ENCODE results near the gene MPP3. TPM values are rescaled to one million over a fixed set of nuclear protein-coding genes. Genes with fewer than 3 reads are reported as not detected.

Gene MPP3
- polyA plus RNA-seq, 1 donor (not counting 4 experiments of a cell fraction or from before 2014, with no cell fraction given) = 7.4 TPM

DNA sequence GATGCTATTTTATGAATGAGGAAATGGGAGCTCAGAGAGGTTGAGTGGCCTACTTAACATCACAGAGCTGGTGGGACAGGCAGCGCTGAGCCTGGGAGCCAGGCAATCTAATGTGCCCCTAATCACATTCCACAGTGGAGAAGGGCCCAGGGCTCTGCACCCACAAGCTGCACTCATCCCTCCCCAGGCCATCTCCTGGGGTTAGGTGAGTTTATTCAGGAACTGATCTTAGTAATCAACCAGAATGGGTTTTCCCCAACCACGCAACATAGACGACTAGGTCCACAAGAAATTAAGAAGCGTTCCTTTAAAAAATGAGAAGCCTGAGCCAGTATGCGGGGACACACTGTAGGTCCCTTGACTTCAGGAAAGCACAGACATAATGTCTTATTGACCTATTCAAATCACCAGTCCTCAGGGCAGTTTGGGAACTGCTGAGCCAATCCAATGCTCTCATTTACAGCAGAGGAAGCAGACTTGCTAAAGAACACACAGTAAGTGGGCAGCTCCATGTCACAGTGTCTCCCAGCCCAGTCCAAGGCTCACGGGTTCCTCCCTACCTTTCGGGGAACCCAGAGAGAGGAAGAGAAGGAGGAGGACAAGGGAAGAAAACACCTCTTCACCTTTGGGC is 2.3 kb downstream of the MPP3 start:
- DNase-seq (ENCODE audit: low read depth, low spot score) (no peak), FAIRE-seq (no peak)
- H3K9ac ChIP-seq (ENCODE audit: control insufficient read depth, extremely low read depth, insufficient read depth, low read length) = no peak overlapping the region
- no peaks in the 10 kb centered on the region for H4K20me1 ChIP-seq (ENCODE audit: control insufficient read depth, extremely low read depth, insufficient read depth, low read length)
- no peak for TF ChIP-seq EZH2 (IDR thresholded peaks at IDR 0.05; ENCODE audit: low read length)
- TF ChIP-seq, protein P1, sequence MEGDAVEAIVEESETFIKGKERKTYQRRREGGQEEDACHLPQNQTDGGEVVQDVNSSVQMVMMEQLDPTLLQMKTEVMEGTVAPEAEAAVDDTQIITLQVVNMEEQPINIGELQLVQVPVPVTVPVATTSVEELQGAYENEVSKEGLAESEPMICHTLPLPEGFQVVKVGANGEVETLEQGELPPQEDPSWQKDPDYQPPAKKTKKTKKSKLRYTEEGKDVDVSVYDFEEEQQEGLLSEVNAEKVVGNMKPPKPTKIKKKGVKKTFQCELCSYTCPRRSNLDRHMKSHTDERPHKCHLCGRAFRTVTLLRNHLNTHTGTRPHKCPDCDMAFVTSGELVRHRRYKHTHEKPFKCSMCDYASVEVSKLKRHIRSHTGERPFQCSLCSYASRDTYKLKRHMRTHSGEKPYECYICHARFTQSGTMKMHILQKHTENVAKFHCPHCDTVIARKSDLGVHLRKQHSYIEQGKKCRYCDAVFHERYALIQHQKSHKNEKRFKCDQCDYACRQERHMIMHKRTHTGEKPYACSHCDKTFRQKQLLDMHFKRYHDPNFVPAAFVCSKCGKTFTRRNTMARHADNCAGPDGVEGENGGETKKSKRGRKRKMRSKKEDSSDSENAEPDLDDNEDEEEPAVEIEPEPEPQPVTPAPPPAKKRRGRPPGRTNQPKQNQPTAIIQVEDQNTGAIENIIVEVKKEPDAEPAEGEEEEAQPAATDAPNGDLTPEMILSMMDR (optimal IDR thresholded peaks at IDR 0.05 in 1 of 3, IDR thresholded peaks at IDR 0.05 in 1 of 3, conservative IDR thresholded peaks at IDR 0.05 in 1 of 3; ENCODE audit: extremely low read depth in 1 of 3, insufficient read depth in 2 of 3, low read length in 3 of 3) = no peak
- H3K9me1 ChIP-seq (ENCODE audit: control insufficient read depth, extremely low read depth, insufficient read depth, low read length) = no peaks in the 10 kb centered on the region
- no peaks in the 10 kb centered on the region for H3K9me3 ChIP-seq (ENCODE audit: control insufficient read depth, low read depth, low read length)
- peaks cover 4% of the 10 kb centered on the region for H3K27me3 ChIP-seq (ENCODE audit: control insufficient read depth, extremely low read depth, insufficient read depth, low read length)
- H3K4me1 ChIP-seq (ENCODE audit: control insufficient read depth, extremely low read depth, insufficient read depth, low read length) = peaks cover 11% of the 10 kb centered on the region
- no peak overlapping the region for H2AFZ ChIP-seq (ENCODE audit: control insufficient read depth, low read length)
- peaks cover 12 to 18% of the 10 kb centered on the region in 2 experiments for H3K36me3 ChIP-seq (ENCODE audit: control insufficient read depth in 2 of 2, extremely low read depth in 1 of 2, insufficient read depth in 2 of 2, low read length in 2 of 2)
- no peaks in the 10 kb centered on the region for H3K79me2 ChIP-seq (ENCODE audit: control insufficient read depth, insufficient read depth, low read length)
- H3K4me2 ChIP-seq (ENCODE audit: control insufficient read depth, extremely low read depth, insufficient read depth, low read depth, low read length) = no peak overlapping the region
- no peak overlapping the region for H3K27ac ChIP-seq (ENCODE audit: control insufficient read depth, insufficient read depth, low read length)
- H3K4me3 ChIP-seq (ENCODE audit: control insufficient read depth in 2 of 3, extremely low read depth in 1 of 3, insufficient read depth in 2 of 3, low read depth in 1 of 3, low read length in 3 of 3) = no peak overlapping the region
- dilution Hi-C loops (cut with MboI; ENCODE audit: extremely low pct_ligation_motif_present, low sequenced_read_pairs) = no loop called here

DNA sequence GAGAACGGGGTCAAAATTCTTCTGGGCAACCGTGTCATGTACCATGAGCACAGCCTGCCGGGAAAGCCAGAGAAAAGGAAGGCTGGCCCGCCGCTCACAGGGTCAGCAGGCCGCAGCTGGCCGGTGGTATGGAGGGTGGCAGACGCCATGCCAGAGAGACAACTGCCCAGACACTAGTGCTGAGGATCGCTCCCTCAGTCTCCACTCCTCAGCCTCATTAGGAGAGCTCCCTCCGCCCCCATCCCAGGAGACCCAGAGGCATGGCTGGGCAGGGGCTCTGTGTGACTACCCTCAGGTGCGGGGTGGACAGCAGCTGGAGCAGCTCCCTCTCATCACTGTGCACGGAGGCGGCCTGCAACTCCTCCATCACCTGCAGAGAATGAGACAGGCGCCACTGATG is 3.2 kb downstream of the MPP3 start:
- H3K36me3 ChIP-seq (ENCODE audit: control insufficient read depth in 2 of 2, extremely low read depth in 1 of 2, insufficient read depth in 2 of 2, low read length in 2 of 2) = peaks cover 15 to 20% of the 10 kb centered on the region in 2 experiments
- TF ChIP-seq, protein P1 (optimal IDR thresholded peaks at IDR 0.05 in 1 of 3, IDR thresholded peaks at IDR 0.05 in 1 of 3, conservative IDR thresholded peaks at IDR 0.05 in 1 of 3; ENCODE audit: extremely low read depth in 1 of 3, insufficient read depth in 2 of 3, low read length in 3 of 3) = no peak
- no peak for TF ChIP-seq EZH2 (IDR thresholded peaks at IDR 0.05; ENCODE audit: low read length)
- H3K4me3 ChIP-seq (ENCODE audit: control insufficient read depth in 2 of 3, extremely low read depth in 1 of 3, insufficient read depth in 2 of 3, low read depth in 1 of 3, low read length in 3 of 3) = no peak overlapping the region
- dilution Hi-C loops (cut with MboI; ENCODE audit: extremely low pct_ligation_motif_present, low sequenced_read_pairs) = no loop called here
- no peaks in the 10 kb centered on the region for H3K9me1 ChIP-seq (ENCODE audit: control insufficient read depth, extremely low read depth, insufficient read depth, low read length)
- H3K27ac ChIP-seq (ENCODE audit: control insufficient read depth, insufficient read depth, low read length) = no peak overlapping the region
- no peak overlapping the region for H3K9ac ChIP-seq (ENCODE audit: control insufficient read depth, extremely low read depth, insufficient read depth, low read length)
- no peaks in the 10 kb centered on the region for H4K20me1 ChIP-seq (ENCODE audit: control insufficient read depth, extremely low read depth, insufficient read depth, low read length)
- H3K27me3 ChIP-seq (ENCODE audit: control insufficient read depth, extremely low read depth, insufficient read depth, low read length) = peaks cover 4% of the 10 kb centered on the region
- H3K4me2 ChIP-seq (ENCODE audit: control insufficient read depth, extremely low read depth, insufficient read depth, low read depth, low read length) = no peak overlapping the region
- no peak overlapping the region for H2AFZ ChIP-seq (ENCODE audit: control insufficient read depth, low read length)
- FAIRE-seq (no peak), DNase-seq (ENCODE audit: low read depth, low spot score) (no peak)
- H3K79me2 ChIP-seq (ENCODE audit: control insufficient read depth, insufficient read depth, low read length) = no peaks in the 10 kb centered on the region
- no peaks in the 10 kb centered on the region for H3K9me3 ChIP-seq (ENCODE audit: control insufficient read depth, low read depth, low read length)
- peaks cover 11% of the 10 kb centered on the region for H3K4me1 ChIP-seq (ENCODE audit: control insufficient read depth, extremely low read depth, insufficient read depth, low read length)

All from keratinocyte (primary cell).